ENCODE results near the gene TXNDC2. TPM values are rescaled to one million over a fixed set of nuclear protein-coding genes. Genes with fewer than 3 reads are reported as not detected.

Gene TXNDC2
- total and polyA plus RNA-seq, 10 of the 15 experiments (the other 5 are each of a cell fraction or from before 2014, with no cell fraction given): 0.04 to 0.07 (median 0.06) TPM; not detected in 7

GRCh38 chr18:9877655-9878014 is 8.1 kb upstream of the TXNDC2 start:
- H3K9ac ChIP-seq (ENCODE audit: control insufficient read depth, insufficient read depth, low read length): no peak overlapping the region
- no peaks in the 10 kb centered on the region for H3K36me3 ChIP-seq (ENCODE audit: control insufficient read depth in 2 of 2, insufficient read depth in 2 of 2, low read length in 1 of 2)
- no peak overlapping the region for H3K4me2 ChIP-seq (ENCODE audit: control insufficient read depth, insufficient read depth)
- no peak overlapping the region for H3K4me3 ChIP-seq
- ChIA-PET POLR2A (no interaction called here), RAD21 (ENCODE audit: unreplicated experiment) (no interaction called here), CTCF (no interaction called here), SMC1A (ENCODE audit: uncharacterized antibody, unreplicated experiment) (no interaction called here)
- DNase-seq (ENCODE audit: low read depth, low spot score) (no peak), ATAC-seq (no peak), FAIRE-seq (no peak)
- no TSS peak for BruUV-seq (replicated peaks)
- no peaks in the 10 kb centered on the region for H3K4me1 ChIP-seq (ENCODE audit: control insufficient read depth, insufficient read depth, low read length)
- H4K20me1 ChIP-seq (ENCODE audit: control insufficient read depth, insufficient read depth): no peaks in the 10 kb centered on the region
- no peaks in the 10 kb centered on the region for H3K79me2 ChIP-seq (ENCODE audit: control insufficient read depth, insufficient read depth, low read length)
- H2AFZ ChIP-seq (ENCODE audit: control insufficient read depth, low read depth, low read length): no peak overlapping the region
- H3K27me3 ChIP-seq (replicated peaks in 1 of 2; ENCODE audit: control insufficient read depth in 2 of 2, insufficient read depth in 2 of 2, low read length in 1 of 2): no peaks in the 10 kb centered on the region; a peak in 1 of 4 replicates
- H3K27ac ChIP-seq (ENCODE audit: control insufficient read depth, insufficient read depth): no peak overlapping the region
- in situ Hi-C loops (cut with MboI): no loop called here
- TF ChIP-seq NFYB (IDR thresholded peaks at IDR 0.05; ENCODE audit: insufficient read depth, low read depth, low read length) (no peak), RBBP5 (conservative IDR thresholded peaks at IDR 0.05) (no peak), TCF3 (IDR thresholded peaks at IDR 0.05; ENCODE audit: borderline replicate concordance, insufficient read depth, low read depth, low read length) (no peak), PBX3 (IDR thresholded peaks at IDR 0.05; ENCODE audit: insufficient replicate concordance, low read depth, low read length) (no peak), ZBTB11 (CRISPR knock-in tag; IDR thresholded peaks at IDR 0.05) (no peak), MYC (IDR thresholded peaks at IDR 0.05; ENCODE audit: insufficient read depth, insufficient read length, insufficient replicate concordance, low read length, severe bottlenecking) (no peak), KLF5 (IDR thresholded peaks at IDR 0.05; ENCODE audit: partially characterized antibody) (no peak), USF1 (IDR thresholded peaks at IDR 0.05; ENCODE audit: borderline replicate concordance, extremely low read length, insufficient read depth, low read depth, low read length) (no peak), SREBF1 (IDR thresholded peaks at IDR 0.05; ENCODE audit: low read length) (no peak)
- intact Hi-C loops (cut with micrococcal nuclease; ENCODE audit: unreplicated experiment): loop anchor here (10.0 kb wide), 1 partner anchor 67 kb away; no protein-coding TSS in a partner anchor
- no peaks in the 10 kb centered on the region; the same call in 2 of the 3 replicates for H3K9me3 ChIP-seq (replicated peaks; ENCODE audit: control insufficient read depth, insufficient read depth, low read length)
